ENCODE results near the gene MOV10. TPM values are rescaled to one million over a fixed set of nuclear protein-coding genes. Genes with fewer than 3 reads are reported as not detected.

The MOV10 gene
- total and polyA plus RNA-seq, 2 of the 8 experiments (the other 6 are each of a cell fraction or from before 2014, with no cell fraction given) = 57.3 to 109 TPM

GRCh38 chr1:112687361-112687760, 12.9 kb downstream of the MOV10 start:
- no peak overlapping the region for H2BK20ac ChIP-seq (ENCODE audit: low read length)
- no peak overlapping the region for H3K14ac ChIP-seq (ENCODE audit: insufficient read length)
- no peak overlapping the region for H2AK5ac ChIP-seq (ENCODE audit: low read depth, low read length)
- H3K27ac ChIP-seq (ENCODE audit: low read depth, low read length) = no peak overlapping the region
- CTCF ChIA-PET (ENCODE audit: partially characterized antibody) = interaction anchor here (0.8 to 1.2 kb wide), 2 partner anchors 10 to 31 kb away, joined by 3 read pairs; no protein-coding TSS in a partner anchor
- H4K8ac ChIP-seq (ENCODE audit: extremely low read depth, insufficient read depth, low read length) = no peak overlapping the region
- H3K9me3 ChIP-seq (ENCODE audit: insufficient read depth in 2 of 2, low read depth in 1 of 2, low read length in 1 of 2) = no peaks in the 10 kb centered on the region
- peaks cover 0 to 2% (median 0%) of the 10 kb centered on the region in 4 experiments; a peak in 2 of 7 replicates for H3K4me1 ChIP-seq (replicated peaks in 1 of 4; ENCODE audit: control insufficient read depth in 3 of 4, insufficient read depth in 4 of 4, low read length in 3 of 4)
- H3K79me2 ChIP-seq (ENCODE audit: control insufficient read depth in 1 of 2, insufficient read depth in 2 of 2, low read length in 2 of 2) = peaks cover 0 to 7% of the 10 kb centered on the region in 2 experiments; a peak in 2 of 4 replicates
- H4K5ac ChIP-seq (ENCODE audit: insufficient read length, low read depth, low read length) = no peak overlapping the region
- DNase-seq (ENCODE audit: low read depth in 1 of 2, low spot score in 2 of 2) (no peak), FAIRE-seq (no peak)
- POLR2A ChIA-PET (ENCODE audit: partially characterized antibody) = interaction anchor here (3.0 to 6.0 kb wide), 2 partner anchors 12 kb away, joined by 26 to 32 read pairs; partner anchors contain the start of gene MOV10
- no peaks in the 10 kb centered on the region for H3K27me3 ChIP-seq (replicated peaks in 1 of 4; ENCODE audit: control insufficient read depth in 3 of 4, extremely low read depth in 1 of 4, insufficient read depth in 3 of 4, low read length in 3 of 4)
- H3K9ac ChIP-seq (replicated peaks in 1 of 4; ENCODE audit: extremely low read depth in 1 of 4, low read depth in 3 of 4, low read length in 3 of 4) = no peak overlapping the region
- no peak overlapping the region for H3K23ac ChIP-seq (ENCODE audit: insufficient read length)
- no peak overlapping the region for H4K91ac ChIP-seq (replicated peaks; ENCODE audit: insufficient read length, low read length)
- no peak overlapping the region for H3K4ac ChIP-seq (replicated peaks; ENCODE audit: insufficient read length, low read depth, low read length)
- no peak overlapping the region for H2BK120ac ChIP-seq (replicated peaks; ENCODE audit: low read depth, low read length)
- peaks cover 0 to 9% of the 10 kb centered on the region in 2 experiments for H4K20me1 ChIP-seq (replicated peaks in 1 of 2; ENCODE audit: control insufficient read depth in 1 of 2, insufficient read depth in 2 of 2, low read length in 2 of 2)
- H3K36me3 ChIP-seq (ENCODE audit: control insufficient read depth in 2 of 4, insufficient read depth in 4 of 4, low read length in 3 of 4) = peaks cover 0 to 20% (median 15%) of the 10 kb centered on the region in 4 experiments; a peak in 7 of 8 replicates
- no peak overlapping the region for H2BK5ac ChIP-seq (ENCODE audit: low read depth, low read length)
- WGBS, 2 experiments (ENCODE audit: extremely low coverage in 1 of 2, insufficient coverage in 1 of 2, insufficient read length in 1 of 2, insufficient replicate concordance in 2 of 2, low coverage in 1 of 2, low lambda C conversion rate in 2 of 2, missing lambda C conversion rate in 1 of 2) = 93% methylated on average over 4 of the region's 4 CpGs; no CpG with 5 or more reads in 1 of the 2 experiments
- H3K56ac ChIP-seq (replicated peaks; ENCODE audit: insufficient read length, low read depth, low read length) = no peak overlapping the region
- no peaks in the 10 kb centered on the region for H3K23me2 ChIP-seq (ENCODE audit: low read depth, low read length)
- H3K4me2 ChIP-seq (ENCODE audit: insufficient read depth in 1 of 2, low read depth in 2 of 2, low read length in 2 of 2) = no peak overlapping the region
- no peak overlapping the region for H2AFZ ChIP-seq (ENCODE audit: low read length)
- no peak overlapping the region for H3K18ac ChIP-seq (ENCODE audit: extremely low read depth, low read length)
- H3K4me3 ChIP-seq (ENCODE audit: extremely low read depth in 1 of 4, insufficient read depth in 2 of 4, low read depth in 3 of 4, low read length in 4 of 4) = no peak overlapping the region
- H2BK12ac ChIP-seq (ENCODE audit: low read depth, low read length) = no peak overlapping the region
- peaks cover 3% of the 10 kb centered on the region for H3K79me1 ChIP-seq (ENCODE audit: low read depth, low read length)
- H2BK15ac ChIP-seq (ENCODE audit: low read length) = no peak overlapping the region
- no peak for TF ChIP-seq CHD1 (IDR thresholded peaks at IDR 0.05; ENCODE audit: low read depth, low read length)
- no peak for TF ChIP-seq EZH2 (IDR thresholded peaks at IDR 0.05; ENCODE audit: low read depth, low read length, severe bottlenecking)
- TF ChIP-seq RBBP5 (IDR thresholded peaks at IDR 0.05; ENCODE audit: borderline replicate concordance, low read depth, low read length) = no peak
- TF ChIP-seq GABPA (IDR thresholded peaks at IDR 0.05; ENCODE audit: borderline replicate concordance, insufficient read depth, low read length) = no peak
- TF ChIP-seq ASH2L (IDR thresholded peaks at IDR 0.05; ENCODE audit: low read length) = no peak
- no peak for TF ChIP-seq USF2 (IDR thresholded peaks at IDR 0.05; ENCODE audit: low read length)
- TF ChIP-seq CREB1 (IDR thresholded peaks at IDR 0.05) = no peak
- TF ChIP-seq SRF (IDR thresholded peaks at IDR 0.05; ENCODE audit: low read depth, low read length) = no peak
- no peak for TF ChIP-seq POLR2AphosphoS5 (IDR thresholded peaks at IDR 0.05; ENCODE audit: low read depth, low read length)
- no peak for TF ChIP-seq SIN3A (conservative IDR thresholded peaks at IDR 0.05 in 1 of 2, IDR thresholded peaks at IDR 0.05 in 1 of 2; ENCODE audit: low read depth in 1 of 2, low read length in 2 of 2)
- TF ChIP-seq ATF2 (IDR thresholded peaks at IDR 0.05; ENCODE audit: low read length) = no peak
